Esophagus squamous epithelium (tissue), 4 donors: ENCODE measurements around the gene DEPDC1.

ENCODE experiments used
- CTCF ChIP-seq, 6 experiments: fragments of 450-650 bp in 4 of 6; fragments of 200-600 bp in 2 of 6; sonication (generic) in 2 of 6; IDR thresholded peaks; one replicate each; pipeline ENCODE4 v1.5.1; 2016 to 2019; ENCODE audit warnings: antibody characterized with exemption in 6 of 6, mild to moderate bottlenecking in 4 of 6, moderate library complexity in 4 of 6
- POLR2A ChIP-seq, 4 donors: fragments of 450-650 bp; IDR thresholded peaks; one replicate each; pipeline ENCODE4 v1.6.1; 2017; ENCODE audit warnings: antibody characterized with exemption in 4 of 4, mild to moderate bottlenecking in 4 of 4, moderate library complexity in 3 of 4

- TF ChIP-seq CTCF (IDR thresholded peaks at IDR 0.05): no peak
- TF ChIP-seq POLR2A (IDR thresholded peaks at IDR 0.05): no peak
Measured at GRCh38 chr1:68460935-68461334, 35.9 kb downstream of the DEPDC1 start.
